ENCODE results near the gene MYO1E.

- TF ChIP-seq POLR2A (IDR thresholded peaks at IDR 0.05; ENCODE audit: low read depth, low read length) (no peak), POLR2AphosphoS5 (IDR thresholded peaks at IDR 0.05; ENCODE audit: low read depth, low read length) (no peak), TAF1 (IDR thresholded peaks at IDR 0.05; ENCODE audit: low read depth, low read length) (no peak), SPI1 (IDR thresholded peaks at IDR 0.05; ENCODE audit: low read depth, low read length) (no peak), POU2F2 (IDR thresholded peaks at IDR 0.05; ENCODE audit: low read depth, low read length) (no peak)
Measured at GRCh38 chr15:59280855-59281254, 91.8 kb downstream of the MYO1E start.
